IMR-90 (cell line): ENCODE measurements around the gene C6orf141. TPM values are rescaled to one million over a fixed set of nuclear protein-coding genes. Genes with fewer than 3 reads are reported as not detected.
"Not testable (repeated sequence)": the region's sequence is repeated elsewhere in the genome, so short reads cannot be mapped to it uniquely, and the experiment has no call there.

Experiments used
- ATAC-seq: fragments of 200-7000 bp; cut with Tn5 transposase; 2 replicates; pipeline ENCODE4 v1.9.1; 2020; ENCODE audit warnings: low read depth, mild to moderate bottlenecking, moderate library complexity
- BruUV-seq: library from RNA; stranded (reverse); fragments of 400-500 nt; replicated peaks from 2 replicates; lab custom pipeline; 2021; lab: Mats Ljungman, UMichigan
- CTCF ChIA-PET: fragments of 300-600 bp; formaldehyde crosslinking; extraction: SDS; loops from one replicate; lab custom pipeline; 2021; ENCODE audit warnings: antibody characterized with exemption; lab: Yijun Ruan, JAX
- POLR2A ChIA-PET: fragments of 300-600 bp; sonication (Branson Sonifier 250); formaldehyde crosslinking; loops from one replicate; lab custom pipeline; 2022; ENCODE audit warnings: antibody characterized with exemption; ENCODE audit not compliant: unreplicated experiment; lab: Charles Lee
- DNase-seq: peaks from one replicate; pipeline ENCODE4 v3.0.0; 2013
- H2AFZ ChIP-seq: replicated peaks from 2 replicates; pipeline ENCODE3; 2013; ENCODE audit warnings: low read length, mild to moderate bottlenecking; ENCODE audit not compliant: poor library complexity
- H2AK5ac ChIP-seq: 2 replicates; pipeline ENCODE4 v1.6.1; 2013; ENCODE audit warnings: low read depth, low read length, inconsistent platforms
- H2AK9ac ChIP-seq: replicated peaks from 2 replicates; pipeline ENCODE3; 2013; ENCODE audit warnings: mild to moderate bottlenecking, low read depth, low read length, moderate library complexity; ENCODE audit not compliant: poor library complexity
- H2BK120ac ChIP-seq: 2 replicates; pipeline ENCODE4 v1.6.1; 2013; ENCODE audit warnings: low read depth, low read length, inconsistent platforms
- H2BK15ac ChIP-seq: 3 replicates; pipeline ENCODE4 v1.6.1; 2013; ENCODE audit warnings: low read depth, low read length, inconsistent platforms
- H2BK20ac ChIP-seq: 2 replicates; pipeline ENCODE4 v1.6.1; 2013; ENCODE audit warnings: low read depth, mild to moderate bottlenecking, inconsistent platforms, low read length, moderate library complexity
- H2BK5ac ChIP-seq: 2 replicates; pipeline ENCODE4 v1.6.1; 2013; ENCODE audit warnings: mild to moderate bottlenecking, low read depth, low read length, inconsistent platforms; ENCODE audit not compliant: poor library complexity, severe bottlenecking
- H3K14ac ChIP-seq: replicated peaks from 2 replicates; pipeline ENCODE4 v1.6.1; 2013; ENCODE audit warnings: low read depth, low read length, inconsistent platforms
- H3K18ac ChIP-seq: 2 replicates; pipeline ENCODE4 v1.6.1; 2013; ENCODE audit warnings: low read depth, low read length, control low read depth
- H3K23ac ChIP-seq: 2 replicates; pipeline ENCODE4 v1.6.1; 2013; ENCODE audit warnings: low read depth, low read length, inconsistent platforms
- H3K27ac ChIP-seq: 2 replicates; pipeline ENCODE4 v1.5.1; 2013; ENCODE audit warnings: mild to moderate bottlenecking, control low read depth, low read length; ENCODE audit not compliant: insufficient read depth
- H3K27me3 ChIP-seq: 2 replicates; pipeline ENCODE4 v1.6.1; 2013; ENCODE audit warnings: low read length; ENCODE audit not compliant: control insufficient read depth, insufficient read depth
- H3K36me3 ChIP-seq: 2 replicates; pipeline ENCODE4 v1.6.1; 2013; ENCODE audit warnings: low read length, mixed read lengths; ENCODE audit not compliant: control insufficient read depth, insufficient read depth
- H3K4ac ChIP-seq: 2 replicates; pipeline ENCODE4 v1.6.1; 2013; ENCODE audit warnings: low read depth, low read length, inconsistent platforms
- H3K4me1 ChIP-seq: 2 replicates; pipeline ENCODE4 v1.6.1; 2013; ENCODE audit warnings: low read length, mixed read lengths; ENCODE audit not compliant: control insufficient read depth, insufficient read depth
- H3K4me2 ChIP-seq: 2 replicates; pipeline ENCODE4 v1.6.1; 2013; ENCODE audit warnings: low read depth, mild to moderate bottlenecking, control low read depth, low read length, moderate library complexity
- H3K4me3 ChIP-seq: 2 replicates; pipeline ENCODE4 v1.5.1; 2013; ENCODE audit warnings: low read depth, mild to moderate bottlenecking, control low read depth, low read length, moderate library complexity; ENCODE audit not compliant: insufficient read depth
- H3K56ac ChIP-seq: 2 replicates; pipeline ENCODE4 v1.6.1; 2013; ENCODE audit warnings: low read length, inconsistent platforms; ENCODE audit not compliant: insufficient read depth; ENCODE audit errors: extremely low read depth
- H3K79me1 ChIP-seq, 2 experiments: 2 replicates each; pipeline ENCODE4 v1.6.1; 2013; ENCODE audit warnings: low read length in 2 of 2, inconsistent platforms in 1 of 2, low read depth in 1 of 2
- H3K9ac ChIP-seq: 2 replicates; pipeline ENCODE4 v1.6.1; 2013; ENCODE audit warnings: low read depth, low read length, control low read depth
- H3K9me1 ChIP-seq: 2 replicates; pipeline ENCODE4 v1.6.1; 2013; ENCODE audit warnings: low read length, inconsistent platforms; ENCODE audit not compliant: insufficient read depth
- H3K9me3 ChIP-seq: 2 replicates; pipeline ENCODE4 v1.6.1; 2013; ENCODE audit warnings: low read length; ENCODE audit not compliant: control insufficient read depth, insufficient read depth
- H4K20me1 ChIP-seq: 2 replicates; pipeline ENCODE4 v1.6.1; 2013; ENCODE audit warnings: low read length, inconsistent platforms; ENCODE audit not compliant: insufficient read depth
- H4K5ac ChIP-seq: 2 replicates; pipeline ENCODE4 v1.6.1; 2013; ENCODE audit warnings: mild to moderate bottlenecking, low read depth, low read length, control low read depth
- H4K8ac ChIP-seq, 2 experiments: 2 replicates each; pipeline ENCODE4 v1.6.1; 2013; ENCODE audit warnings: low read depth in 2 of 2, low read length in 2 of 2, control low read depth in 1 of 2, inconsistent platforms in 1 of 2
- H4K91ac ChIP-seq: 2 replicates; pipeline ENCODE4 v1.6.1; 2013; ENCODE audit warnings: low read depth, low read length, inconsistent platforms; ENCODE audit not compliant: insufficient read depth
- MAFK ChIP-seq: IDR thresholded peaks from 2 replicates; pipeline ENCODE4 v1.6.1; 2012; ENCODE audit warnings: low read depth, low read length, improper control_type of control experiment
- POLR2A ChIP-seq: IDR thresholded peaks from 2 replicates; pipeline ENCODE4 v1.6.1; 2012; ENCODE audit warnings: mild to moderate bottlenecking, low read depth, low read length
- USF2 ChIP-seq: fragments of 150-350 bp; IDR thresholded peaks from 2 replicates; pipeline ENCODE4 v1.6.1; 2017; ENCODE audit warnings: mild to moderate bottlenecking, antibody characterized with exemption, low read length, low read depth
- WGBS, 2 experiments: methylation state at CpG; one replicate each; pipeline versions ENCODE4 v1.1.5 to v1.1.7; 2013; ENCODE audit warnings: missing lambda C conversion rate in 2 of 2; ENCODE audit not compliant: insufficient read length in 1 of 2; ENCODE audit errors: extremely low coverage in 2 of 2; 5-methylcytosine and 5-hydroxymethylcytosine counted together
- dilution Hi-C: fragments of 300-500 bp; cut with HindIII; formaldehyde crosslinking; loops from one replicate; pipeline ENCODE4 v1.14.3; 2018; ENCODE audit warnings: low sequenced_read_pairs; ENCODE audit not compliant: unreplicated experiment
- in situ Hi-C: fragments of 300-500 bp; cut with MboI; formaldehyde crosslinking; loops from 3 replicates; pipeline ENCODE4 v1.14.3; 2019; ENCODE audit warnings: low sequenced_read_pairs, inconsistent platforms, mixed read lengths
- intact Hi-C: fragments of 100-400 bp; cut with micrococcal nuclease; formaldehyde crosslinking; loops from 2 replicates; pipeline ENCODE4 v1.10.0; 2022
- polyA plus RNA-seq, 3 experiments: library from polyadenylated mRNA; depleted of rRNA; stranded (reverse); fragments of >200 nt; gene quantifications; 2 replicates each; pipeline ENCODE4 v1.2.3, GENCODE V29; 2012; ENCODE audit warnings: low replicate concordance in 1 of 3
- total RNA-seq: library from RNA; depleted of rRNA; stranded (reverse); fragments of >200 nt; gene quantifications from 2 replicates; pipeline ENCODE4 v1.2.3, GENCODE V29; 2012

Gene C6orf141
- total and polyA plus RNA-seq, 2 of the 4 experiments (the other 2 are of a cell fraction), result not detected

GRCh38 chr6:49582529-49582928, 32.1 kb downstream of the C6orf141 start:
- in situ Hi-C loops, result no loop called here
- WGBS, 2 experiments, result no CpG with 5 or more reads among the region's 1 CpG

GRCh38 chr6:49587262-49587661, 36.8 kb downstream of the C6orf141 start:
- H3K27me3 ChIP-seq, H4K8ac ChIP-seq, H2BK120ac ChIP-seq, H2AFZ ChIP-seq, H2BK20ac ChIP-seq, H3K14ac ChIP-seq, DNase-seq, H2BK5ac ChIP-seq, H3K9ac ChIP-seq, H4K91ac ChIP-seq, in situ Hi-C loops, intact Hi-C loops, H3K36me3 ChIP-seq, ATAC-seq, dilution Hi-C loops, BruUV-seq, H3K4me3 ChIP-seq, H3K4me1 ChIP-seq, H3K9me3 ChIP-seq, H3K4me2 ChIP-seq, H4K20me1 ChIP-seq, H2AK5ac ChIP-seq, H3K9me1 ChIP-seq, H2AK9ac ChIP-seq, H3K23ac ChIP-seq, H3K18ac ChIP-seq, H3K56ac ChIP-seq, H4K5ac ChIP-seq, H3K79me1 ChIP-seq, H3K27ac ChIP-seq, H2BK15ac ChIP-seq, H3K4ac ChIP-seq: not testable (repeated sequence)
- POLR2A ChIA-PET, result interaction anchor here (0.6 kb wide), 1 partner anchor 30 kb away, joined by 6 read pairs; no protein-coding TSS in a partner anchor
- CTCF ChIA-PET, result interaction anchor here (0.6 kb wide), 2 partner anchors 19 to 22 kb away, joined by 3 to 4 read pairs; no protein-coding TSS in a partner anchor
- 50% methylated on average over 1 of the region's 5 CpGs; no CpG with 5 or more reads in 1 of the 2 experiments for WGBS, 2 experiments

More at GRCh38 chr6:49582529-49582928, 32.1 kb downstream of the C6orf141 start:
- Histone ChIP-seq H2AK9ac (no peak overlapping the region), H4K91ac (no peak overlapping the region), H3K4ac (no peak overlapping the region), H3K27ac (no peak overlapping the region), H2BK120ac (no peak overlapping the region), H3K27me3 (no peaks in the 10 kb centered on the region), H3K4me2 (no peak overlapping the region), H2BK15ac (no peak overlapping the region), H4K5ac (no peak overlapping the region), H3K79me1 (no peaks in the 10 kb centered on the region), H3K9ac (no peak overlapping the region), H3K9me3 (no peaks in the 10 kb centered on the region), H3K4me3 (no peak overlapping the region), H3K4me1 (no peaks in the 10 kb centered on the region), H3K23ac (no peak overlapping the region), H2BK5ac (no peak overlapping the region), H3K56ac (no peak overlapping the region), H2BK20ac (no peak overlapping the region), H3K14ac (no peak overlapping the region), H4K8ac (no peak overlapping the region), H4K20me1 (no peaks in the 10 kb centered on the region), H2AK5ac (no peak overlapping the region), H3K18ac (no peak overlapping the region), H3K9me1 (no peaks in the 10 kb centered on the region), H2AFZ (no peak overlapping the region), H3K36me3 (no peaks in the 10 kb centered on the region)
- no TSS peak for BruUV-seq
- no peak for DNase-seq
- dilution Hi-C loops (no loop called here), intact Hi-C loops (no loop called here)
- ChIA-PET CTCF (no interaction called here), POLR2A (no interaction called here)
- ATAC-seq, result no peak
- TF ChIP-seq MAFK (no peak), POLR2A (no peak), USF2 (no peak)
